ENCODE results near the gene TOX3.

GRCh38 chr16:52451971-52452421 lies 94.9 kb downstream of the TOX3 start:
- TF ChIP-seq POLR2A (IDR thresholded peaks at IDR 0.05; ENCODE audit: low read length) (no peak), RAD21 (conservative IDR thresholded peaks at IDR 0.05 in 1 of 2, IDR thresholded peaks at IDR 0.05 in 1 of 2) (no peak), POLR2AphosphoS2 (conservative IDR thresholded peaks at IDR 0.05; ENCODE audit: low read length) (no peak), CTCF (IDR thresholded peaks at IDR 0.05) (no peak), RARB (CRISPR knock-in tag; IDR thresholded peaks at IDR 0.05) (no peak), KDM5A (IDR thresholded peaks at IDR 0.05) (no peak), NR3C1 (IDR thresholded peaks at IDR 0.05) (no peak)
